Endothelial cell of umbilical vein (primary cell): Measurements from ENCODE around the gene TESMIN.

ENCODE experiments used
- EZH2 ChIP-seq: IDR thresholded peaks from 2 replicates; pipeline ENCODE4 v1.6.1; 2012; ENCODE audit warnings: borderline replicate concordance, low read depth, mild to moderate bottlenecking, moderate library complexity, low read length, inconsistent platforms; ENCODE audit not compliant: severe bottlenecking
- FOS ChIP-seq: IDR thresholded peaks from 2 replicates; pipeline ENCODE4 v1.6.1; 2011; ENCODE audit warnings: mild to moderate bottlenecking, low read length, moderate library complexity, borderline replicate concordance; ENCODE audit not compliant: insufficient read depth
- GATA2 ChIP-seq: IDR thresholded peaks from 2 replicates; pipeline ENCODE4 v1.7.0; 2011; ENCODE audit warnings: low read depth, mild to moderate bottlenecking, moderate library complexity, mixed read lengths, low read length; ENCODE audit not compliant: insufficient read length, insufficient read depth
- JUN ChIP-seq: IDR thresholded peaks from 2 replicates; pipeline ENCODE4 v1.6.1; 2011; ENCODE audit warnings: borderline replicate concordance, low read depth; ENCODE audit not compliant: insufficient read length, insufficient read depth
- MYC ChIP-seq: IDR thresholded peaks from one replicate; pipeline ENCODE4 v1.6.1; 2011; ENCODE audit warnings: mild to moderate bottlenecking, low read depth, low read length
- POLR2A ChIP-seq: IDR thresholded peaks from 2 replicates; pipeline ENCODE4 v1.6.1; 2012; ENCODE audit warnings: low read depth, mild to moderate bottlenecking, control low read depth, low read length
- POLR2AphosphoS5 ChIP-seq: IDR thresholded peaks from 2 replicates; pipeline ENCODE4 v1.6.1; 2012; ENCODE audit warnings: low read depth, mild to moderate bottlenecking, control low read depth, low read length, moderate library complexity; ENCODE audit not compliant: insufficient read depth
- TF ChIP-seq, protein P1 (sequence below), 2 donors: IDR thresholded peaks; 1 replicate in 1 of 2; 2 replicates in 1 of 2; pipeline ENCODE4 v1.5.1; 2011; ENCODE audit warnings: low read length in 2 of 2, mild to moderate bottlenecking in 2 of 2, moderate library complexity in 2 of 2, control low read depth in 1 of 2, inconsistent platforms in 1 of 2, low read depth in 1 of 2; ENCODE audit not compliant: insufficient read depth in 1 of 2; ENCODE audit errors: extremely low read depth in 1 of 2

DNA sequence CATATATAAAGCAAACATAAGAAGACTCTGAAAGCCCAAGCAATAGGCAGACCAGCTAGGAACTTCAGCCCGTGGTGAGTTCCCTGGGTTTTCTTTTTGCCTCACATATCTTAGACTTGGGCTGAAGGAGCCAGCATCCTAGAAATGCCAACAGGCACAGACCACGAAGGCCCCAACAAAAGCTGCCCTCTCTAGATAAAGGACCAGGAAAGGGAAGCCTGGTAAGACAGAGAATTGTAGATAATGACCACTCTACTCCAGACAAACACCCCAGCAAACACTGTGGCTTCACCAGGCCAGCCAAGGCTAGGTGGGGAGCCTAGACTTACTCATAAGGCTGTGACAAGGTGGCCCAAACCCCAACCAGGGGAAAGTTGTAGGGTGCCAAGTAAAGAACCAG is 55.8 kb downstream of the TESMIN start:
- no peak for TF ChIP-seq POLR2AphosphoS5
- TF ChIP-seq POLR2A = no peak
- TF ChIP-seq, protein P1, sequence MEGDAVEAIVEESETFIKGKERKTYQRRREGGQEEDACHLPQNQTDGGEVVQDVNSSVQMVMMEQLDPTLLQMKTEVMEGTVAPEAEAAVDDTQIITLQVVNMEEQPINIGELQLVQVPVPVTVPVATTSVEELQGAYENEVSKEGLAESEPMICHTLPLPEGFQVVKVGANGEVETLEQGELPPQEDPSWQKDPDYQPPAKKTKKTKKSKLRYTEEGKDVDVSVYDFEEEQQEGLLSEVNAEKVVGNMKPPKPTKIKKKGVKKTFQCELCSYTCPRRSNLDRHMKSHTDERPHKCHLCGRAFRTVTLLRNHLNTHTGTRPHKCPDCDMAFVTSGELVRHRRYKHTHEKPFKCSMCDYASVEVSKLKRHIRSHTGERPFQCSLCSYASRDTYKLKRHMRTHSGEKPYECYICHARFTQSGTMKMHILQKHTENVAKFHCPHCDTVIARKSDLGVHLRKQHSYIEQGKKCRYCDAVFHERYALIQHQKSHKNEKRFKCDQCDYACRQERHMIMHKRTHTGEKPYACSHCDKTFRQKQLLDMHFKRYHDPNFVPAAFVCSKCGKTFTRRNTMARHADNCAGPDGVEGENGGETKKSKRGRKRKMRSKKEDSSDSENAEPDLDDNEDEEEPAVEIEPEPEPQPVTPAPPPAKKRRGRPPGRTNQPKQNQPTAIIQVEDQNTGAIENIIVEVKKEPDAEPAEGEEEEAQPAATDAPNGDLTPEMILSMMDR (IDR thresholded peaks at IDR 0.05; ENCODE audit: extremely low read depth in 1 of 2, insufficient read depth in 1 of 2, low read depth in 1 of 2, low read length in 2 of 2) = no peak
- no peak for TF ChIP-seq FOS
- TF ChIP-seq EZH2 = no peak
- TF ChIP-seq GATA2 = no peak
- no peak for TF ChIP-seq MYC
- no peak for TF ChIP-seq JUN
